HG03066 (cell line): ENCODE data around the gene STARD7.
"Not testable (repeated sequence)": the region's sequence is repeated elsewhere in the genome, so short reads cannot be mapped to it uniquely, and the experiment has no call there.

Experiments
- ATAC-seq: cut with Tn5 transposase; IDR thresholded peaks from one replicate; pipeline ENCODE4 v1.9.1; 2021; ENCODE audit warnings: low read depth; ENCODE audit not compliant: unreplicated experiment

STARD7 gene

GRCh38 chr2:96208143-96209010, at the start of gene STARD7:
Gene STARD7 (minus strand): TSS chr2:96208827. CDS start chr2:96208434, 393 bp downstream.
- peak; percentile 94 for ATAC-seq

GRCh38 chr2:96257744-96258143, 49.1 kb upstream of the STARD7 start:
- ATAC-seq, result not testable (repeated sequence)

DNA sequence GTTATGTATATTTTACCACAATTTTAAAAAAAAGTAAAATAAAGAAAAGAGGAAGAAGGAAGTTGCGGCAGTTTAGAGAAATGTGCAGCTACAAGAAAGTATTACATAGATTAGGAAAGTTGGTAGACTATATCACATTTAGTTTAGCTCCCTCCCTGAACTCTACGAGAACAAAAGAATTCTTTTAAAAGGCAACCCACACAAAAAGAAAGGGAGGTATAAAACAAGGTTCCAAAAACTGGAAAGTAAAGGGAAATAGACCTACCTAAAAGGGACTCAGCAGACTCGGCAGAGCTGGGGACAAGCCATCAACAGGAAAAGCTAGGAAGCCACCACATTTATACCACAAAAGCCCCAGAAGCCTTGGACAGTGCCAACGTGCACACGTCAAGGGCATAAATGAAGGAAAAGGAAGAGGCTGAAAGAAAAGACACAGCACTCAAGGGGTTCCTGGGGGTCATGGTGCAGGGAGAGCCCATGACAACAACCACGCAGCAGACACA, 48.0 kb upstream of the STARD7 start:
- no peak for ATAC-seq

- ATAC-seq, result no peak
Observed at GRCh38 chr2:96254571-96254970, 45.9 kb upstream of the STARD7 start.

DNA sequence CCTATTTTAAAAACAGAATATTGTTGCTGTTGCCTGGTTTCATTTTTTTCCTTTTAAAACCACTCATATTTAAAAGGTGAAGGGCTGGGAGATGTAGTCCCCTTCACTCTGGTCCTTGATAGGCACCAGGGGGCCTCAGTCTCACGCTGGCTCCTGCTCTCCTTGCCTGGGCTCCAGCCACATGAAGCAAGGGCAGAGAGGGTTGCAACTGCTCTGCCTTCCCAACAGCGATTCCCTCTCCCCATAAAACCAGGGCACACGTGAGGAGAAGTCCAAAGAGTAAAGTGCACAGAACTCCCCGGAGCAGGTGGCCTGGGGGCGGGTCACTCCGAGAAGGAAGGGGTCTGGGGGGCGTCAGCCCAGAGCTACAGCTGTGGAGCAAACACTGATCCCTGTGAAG, 44.4 kb upstream of the STARD7 start:
- no peak for ATAC-seq

DNA sequence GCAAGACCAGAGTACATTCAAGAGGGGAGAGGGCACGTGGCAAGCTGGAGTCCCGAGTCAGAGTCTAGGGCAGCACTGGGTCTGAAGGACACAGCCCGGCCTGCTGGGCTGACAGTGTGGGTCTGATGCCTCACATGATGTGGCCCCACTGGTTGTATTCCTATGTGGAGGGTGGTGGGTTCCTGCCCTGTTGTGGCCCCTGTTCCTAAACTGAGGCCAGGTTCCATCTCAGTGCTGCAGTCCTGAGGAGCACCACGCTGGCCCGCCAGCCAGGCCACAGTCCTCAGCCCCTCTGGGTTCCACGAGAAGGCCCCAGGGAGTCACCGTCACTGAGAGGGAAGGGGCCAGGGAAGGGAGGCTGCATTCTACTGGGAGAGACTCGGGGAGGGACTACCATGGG, 43.9 kb upstream of the STARD7 start:
- no peak for ATAC-seq

GRCh38 chr2:96251721-96252292, 43.2 kb upstream of the STARD7 start:
- no peak for ATAC-seq

DNA sequence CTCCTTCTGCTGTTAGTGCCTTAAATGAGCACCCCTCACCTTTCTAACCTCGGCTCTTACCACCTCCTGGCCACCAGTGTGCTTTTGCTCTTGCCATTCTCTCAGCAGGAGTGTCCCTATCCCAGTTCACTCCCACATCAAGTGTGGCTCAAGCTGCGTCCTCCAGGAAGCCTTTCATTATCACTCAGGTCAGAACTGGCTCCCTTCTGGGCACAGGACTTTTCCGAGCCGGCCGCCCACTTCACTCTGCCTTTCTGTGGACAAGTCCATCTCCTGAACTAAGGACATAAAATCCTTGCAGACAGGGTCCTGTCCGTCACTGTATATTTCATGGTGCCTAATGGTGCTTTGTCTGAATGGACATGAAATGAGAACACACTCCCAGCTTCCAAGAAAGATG, 41.6 kb upstream of the STARD7 start:
- no peak for ATAC-seq

DNA sequence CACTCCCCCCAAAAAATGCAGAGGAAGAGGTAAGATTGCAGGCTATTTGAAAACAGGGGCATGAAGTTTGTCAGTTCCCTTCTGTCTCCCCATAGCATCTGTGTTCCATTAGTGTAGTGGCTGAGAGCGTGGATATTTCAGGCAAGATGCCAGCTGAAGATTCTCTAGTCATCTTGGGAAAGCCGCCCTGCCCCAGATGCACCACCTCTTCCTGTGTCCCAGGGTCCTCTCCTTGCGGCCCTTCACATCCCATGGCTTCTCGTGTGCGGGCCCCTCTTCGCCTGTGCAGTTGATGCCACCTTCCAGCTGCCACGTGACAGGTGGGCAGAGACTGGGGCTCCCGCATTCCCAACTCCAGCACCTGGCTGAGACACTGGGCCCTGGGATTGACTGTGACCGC, 41.0 kb upstream of the STARD7 start:
- ATAC-seq, result no peak

DNA sequence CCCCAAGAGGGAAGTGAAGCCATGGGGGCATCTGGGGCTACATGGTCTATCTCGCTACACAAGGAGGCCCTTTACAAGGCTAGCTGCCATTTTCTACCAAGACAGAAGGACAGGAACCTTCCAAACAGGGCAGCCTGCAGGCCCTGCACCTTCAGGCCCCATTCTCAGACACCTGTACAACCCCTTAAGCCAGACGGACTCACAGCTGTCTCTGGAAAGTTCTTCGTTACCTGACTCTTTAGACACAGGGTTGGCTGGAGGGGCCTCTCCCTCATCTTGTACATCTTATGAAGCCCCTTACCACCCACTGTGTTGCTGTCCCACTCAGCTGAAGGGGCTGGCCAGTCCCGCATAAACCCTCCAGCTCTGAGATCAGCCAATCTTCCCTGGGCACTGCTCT, 40.0 kb upstream of the STARD7 start:
- ATAC-seq, result no peak

- ATAC-seq, result no peak
Observed at GRCh38 chr2:96247896-96248295, 39.3 kb upstream of the STARD7 start.

- ATAC-seq, result no peak
Observed at GRCh38 chr2:96247009-96247408, 38.4 kb upstream of the STARD7 start.

GRCh38 chr2:96245609-96246390, 37.2 kb upstream of the STARD7 start:
- ATAC-seq, result no peak

DNA sequence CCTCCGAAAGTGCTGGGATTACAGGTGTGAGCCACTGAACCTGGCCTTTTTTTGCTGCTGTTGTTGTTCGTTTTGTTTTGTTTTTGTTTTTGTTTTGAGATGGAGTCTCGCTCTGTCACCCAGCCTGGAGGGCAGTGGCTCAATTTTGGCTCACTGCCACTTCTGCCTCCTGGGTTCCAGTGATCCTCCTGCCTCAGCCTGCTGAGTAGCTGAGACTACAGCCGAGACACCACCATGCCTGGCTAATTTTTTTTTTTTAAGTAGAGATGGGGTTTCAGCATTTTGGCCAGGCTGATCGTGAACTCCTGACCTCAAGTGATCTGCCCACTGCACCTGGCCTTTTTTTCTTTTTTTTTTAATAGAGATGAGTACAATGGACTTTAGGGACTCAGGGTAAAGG, 35.2 kb upstream of the STARD7 start:
- ATAC-seq, result no peak

DNA sequence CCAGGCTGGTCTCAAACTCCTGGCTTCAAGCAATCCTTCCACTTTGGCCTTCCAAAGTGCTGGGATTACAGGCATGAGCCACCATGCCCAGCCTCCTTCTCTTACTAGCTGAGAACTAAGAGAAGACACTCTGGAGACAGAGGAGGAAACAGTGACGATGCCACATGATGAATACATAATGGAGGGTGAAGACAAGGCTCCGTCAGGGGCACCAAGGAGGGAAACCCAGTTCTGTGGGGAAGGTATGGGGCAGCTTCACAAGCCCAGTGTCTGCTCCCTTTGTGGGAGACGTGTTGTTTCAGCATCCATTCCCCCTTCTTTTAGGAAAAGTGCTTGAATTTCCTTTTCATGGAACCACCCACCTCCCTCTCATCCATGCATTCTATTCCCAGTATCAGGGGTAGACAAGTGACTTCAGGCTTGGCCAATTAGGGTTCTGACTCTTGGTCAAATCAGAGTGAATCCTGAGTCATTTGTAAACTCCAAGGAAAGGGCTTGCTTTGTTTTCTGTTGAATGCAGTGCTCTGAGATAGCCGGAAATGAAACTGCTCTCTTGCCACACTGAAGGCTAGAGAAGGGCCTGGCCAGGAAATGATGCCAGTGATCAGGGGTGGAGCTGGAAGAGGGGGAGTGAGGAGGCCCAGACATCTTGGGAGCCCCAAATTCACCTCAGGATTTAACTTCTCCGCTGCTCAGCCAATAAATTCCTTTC, 33.4 kb upstream of the STARD7 start:
- peak; percentile 71 for ATAC-seq

DNA sequence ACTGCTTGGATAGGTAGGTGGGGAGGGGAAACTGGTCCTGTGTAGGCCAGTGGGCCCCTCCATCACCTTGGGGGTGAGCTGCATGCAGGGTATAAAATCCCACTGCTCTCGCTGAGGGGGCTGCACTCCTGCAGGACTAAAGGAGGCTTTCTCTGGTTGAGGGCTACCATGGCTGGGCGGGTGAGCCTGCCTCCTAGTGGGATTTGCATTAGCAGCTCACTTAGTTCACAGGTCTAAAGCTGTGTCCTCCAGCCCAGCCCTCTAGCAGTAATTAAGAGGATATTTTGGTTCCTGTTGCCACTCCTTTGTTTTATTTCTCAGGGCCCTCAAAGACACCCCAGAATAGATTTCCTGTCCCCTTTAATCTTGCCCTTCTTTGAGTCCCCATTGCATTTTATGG, 32.6 kb upstream of the STARD7 start:
- ATAC-seq, result no peak

DNA sequence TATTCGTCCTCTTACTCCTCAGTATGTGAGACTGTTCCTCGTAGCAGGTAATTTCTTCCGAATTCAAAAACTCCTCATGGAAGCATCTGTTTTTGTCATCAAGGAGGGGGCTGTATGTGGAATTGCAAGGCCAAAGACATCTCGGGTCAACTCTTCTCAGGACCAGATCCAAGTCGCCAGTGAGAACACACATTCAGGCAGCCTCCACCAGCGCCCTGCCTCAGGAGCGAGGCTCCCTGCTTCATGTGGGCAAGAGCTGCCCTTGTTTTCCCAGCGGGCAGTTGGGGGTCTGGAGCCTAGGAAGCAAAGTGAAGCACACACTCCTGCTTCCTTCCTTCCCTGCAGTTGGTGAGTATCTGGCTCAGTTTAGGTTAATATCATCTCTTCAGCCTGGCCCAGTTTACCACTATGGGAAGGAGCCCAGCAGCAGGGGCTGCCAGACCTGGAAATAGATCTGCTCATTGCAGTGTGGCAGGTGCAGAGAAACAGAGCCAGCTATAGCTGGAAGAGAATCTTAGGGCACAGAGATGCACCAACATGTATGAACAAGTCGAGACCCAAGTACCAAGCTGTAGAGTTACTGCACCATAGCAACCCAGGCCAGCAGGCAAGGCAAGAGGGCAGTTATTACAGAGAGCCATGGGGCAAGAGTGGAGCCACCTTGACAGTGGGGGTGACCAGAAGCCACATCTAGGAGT, 31.9 kb upstream of the STARD7 start:
- ATAC-seq, result no peak

- no peak for ATAC-seq
Observed at GRCh38 chr2:96239745-96240264, 31.2 kb upstream of the STARD7 start.

DNA sequence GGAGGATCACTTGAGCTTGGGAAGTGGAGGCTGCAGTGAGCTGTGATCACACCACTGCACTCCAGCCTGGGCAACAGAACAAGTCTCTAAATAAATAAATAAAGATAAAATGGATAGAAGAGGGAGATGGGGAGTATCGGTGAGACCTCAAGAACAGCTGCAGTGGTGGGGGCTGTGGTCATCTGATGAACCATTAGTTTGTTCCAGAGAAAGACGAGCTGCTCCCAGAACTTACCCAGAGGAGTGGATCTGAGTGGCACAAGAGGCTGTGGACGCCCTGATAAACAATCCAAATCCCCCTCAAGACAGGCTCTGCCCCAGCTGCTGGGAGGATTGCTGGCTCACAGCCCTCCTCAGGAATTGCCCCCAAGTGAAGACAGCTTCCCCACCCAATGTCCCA, 30.5 kb upstream of the STARD7 start:
- no peak for ATAC-seq

DNA sequence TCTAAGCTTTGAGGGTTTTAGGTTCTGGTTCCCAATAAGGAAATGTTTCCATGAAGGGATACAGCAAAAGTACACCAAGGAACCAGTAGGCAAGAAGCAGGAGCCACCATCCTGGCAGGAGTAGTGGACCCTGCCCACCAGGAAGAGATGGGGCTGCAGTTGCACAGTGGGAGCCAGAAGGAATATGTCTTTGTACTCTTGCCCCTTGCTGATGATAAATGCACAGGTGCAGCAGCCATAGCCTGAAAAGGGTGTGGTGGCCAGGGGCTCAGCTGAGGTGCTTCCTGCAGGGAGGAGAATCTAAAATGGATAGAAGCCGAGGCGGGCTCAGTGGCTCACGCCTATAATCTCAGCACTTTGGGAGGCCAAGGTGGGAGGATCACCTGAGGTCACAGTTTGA, 29.6 kb upstream of the STARD7 start:
- no peak for ATAC-seq
